HEK293 (cell line): ENCODE data around the gene ATXN1L.

Source experiments
- CTCF ChIA-PET: fragments of 350-600 bp; formaldehyde crosslinking; extraction: SDS; loops from one replicate; lab custom pipeline; 2021; ENCODE audit warnings: antibody characterized with exemption; lab: Yijun Ruan, JAX
- POLR2A ChIA-PET: fragments of 300-600 bp; formaldehyde crosslinking; extraction: SDS; loops from one replicate; lab custom pipeline; 2020; ENCODE audit warnings: antibody characterized with exemption, inconsistent platforms; lab: Yijun Ruan, JAX
- H3K27ac ChIP-seq: fragments of 200-500 bp; sonication (Bioruptor generic); 2 replicates; pipeline ENCODE4 v1.5.1; 2014; ENCODE audit warnings: low read depth, low read length, control low read depth, inconsistent platforms; ENCODE audit errors: extremely low read depth
- H3K36me3 ChIP-seq, 2 experiments: fragments of 200-500 bp in 1 of 2; sonication (Bioruptor generic) in 1 of 2; 1 replicate in 1 of 2; 2 replicates in 1 of 2; pipeline ENCODE4 v1.5.1; 2014 to 2017; ENCODE audit warnings: inconsistent platforms in 2 of 2, low read length in 2 of 2; ENCODE audit not compliant: control insufficient read depth in 2 of 2, insufficient read depth in 1 of 2
- H3K4me1 ChIP-seq: fragments of 200-500 bp; sonication (Bioruptor generic); 2 replicates; pipeline ENCODE4 v1.5.1; 2014; ENCODE audit warnings: mild to moderate bottlenecking, low read length, inconsistent platforms; ENCODE audit not compliant: control insufficient read depth, insufficient read depth
- H3K4me3 ChIP-seq: 2 replicates; pipeline ENCODE4 v1.5.1; 2011; ENCODE audit warnings: low read depth, mild to moderate bottlenecking, control low read depth, low read length, moderate library complexity
- H3K9me3 ChIP-seq: fragments of 200-500 bp; sonication (Bioruptor generic); 2 replicates; pipeline ENCODE4 v1.5.1; 2014; ENCODE audit warnings: low read depth, low read length, inconsistent platforms; ENCODE audit not compliant: control insufficient read depth, insufficient read depth
- GLI4 ChIP-seq: fragments of 450-650 bp; formaldehyde crosslinking; IDR thresholded peaks from 2 replicates; pipeline ENCODE4 v1.5.1; 2016; ENCODE audit warnings: missing biosample characterization, missing genetic modification characterization
- HOXA7 ChIP-seq: sonication (generic); formaldehyde crosslinking; IDR thresholded peaks from 2 replicates; pipeline ENCODE4 v1.8.1; 2022; ENCODE audit warnings: missing genetic modification reagents, borderline replicate concordance
- KLF8 ChIP-seq: fragments of 450-650 bp; formaldehyde crosslinking; IDR thresholded peaks from 2 replicates; pipeline ENCODE4 v1.5.1; 2016; ENCODE audit warnings: missing biosample characterization, missing genetic modification characterization
- KLF9 ChIP-seq: fragments of 450-650 bp; formaldehyde crosslinking; IDR thresholded peaks from 2 replicates; pipeline ENCODE4 v1.5.1; 2016; ENCODE audit warnings: missing biosample characterization, missing genetic modification characterization, low read depth
- OVOL3 ChIP-seq: fragments of 450-650 bp; formaldehyde crosslinking; IDR thresholded peaks from 2 replicates; pipeline ENCODE4 v1.5.1; 2016; ENCODE audit warnings: missing biosample characterization, missing genetic modification characterization
- RBAK ChIP-seq: fragments of 450-650 bp; formaldehyde crosslinking; IDR thresholded peaks from 2 replicates; pipeline ENCODE4 v1.5.1; 2016; ENCODE audit warnings: missing biosample characterization, missing genetic modification characterization
- SP3 ChIP-seq: fragments of 450-650 bp; formaldehyde crosslinking; IDR thresholded peaks from 2 replicates; pipeline ENCODE4 v1.5.1; 2016; ENCODE audit warnings: missing biosample characterization, missing genetic modification characterization
- ZBTB20 ChIP-seq: fragments of 450-650 bp; formaldehyde crosslinking; IDR thresholded peaks from 2 replicates; pipeline ENCODE4 v1.5.1; 2016; ENCODE audit warnings: missing biosample characterization, missing genetic modification characterization
- ZFHX2 ChIP-seq: fragments of 450-650 bp; formaldehyde crosslinking; conservative IDR thresholded peaks from 2 replicates; pipeline ENCODE4 v1.5.1; 2016; ENCODE audit warnings: missing biosample characterization, missing genetic modification characterization
- ZNF202 ChIP-seq: fragments of 450-650 bp; formaldehyde crosslinking; IDR thresholded peaks from 2 replicates; pipeline ENCODE4 v1.5.1; 2016; ENCODE audit warnings: missing biosample characterization, missing genetic modification characterization, borderline replicate concordance
- ZNF211 ChIP-seq: fragments of 450-650 bp; formaldehyde crosslinking; IDR thresholded peaks from 2 replicates; pipeline ENCODE4 v1.5.1; 2016; ENCODE audit warnings: low read depth, missing biosample characterization, missing genetic modification characterization
- ZNF416 ChIP-seq: fragments of 450-650 bp; formaldehyde crosslinking; IDR thresholded peaks from 2 replicates; pipeline ENCODE4 v1.5.1; 2016; ENCODE audit warnings: missing biosample characterization, missing genetic modification characterization
- ZNF433 ChIP-seq: fragments of 450-650 bp; formaldehyde crosslinking; IDR thresholded peaks from 2 replicates; pipeline ENCODE4 v1.5.1; 2016; ENCODE audit warnings: missing biosample characterization, missing genetic modification characterization, low read depth
- ZNF548 ChIP-seq: fragments of 450-650 bp; formaldehyde crosslinking; IDR thresholded peaks from 2 replicates; pipeline ENCODE4 v1.5.1; 2016; ENCODE audit warnings: missing biosample characterization, missing genetic modification characterization
- ZSCAN23 ChIP-seq: fragments of 450-650 bp; formaldehyde crosslinking; IDR thresholded peaks from 2 replicates; pipeline ENCODE4 v1.5.1; 2016; ENCODE audit warnings: missing biosample characterization, missing genetic modification characterization
- ZSCAN30 ChIP-seq: fragments of 450-650 bp; IDR thresholded peaks from 2 replicates; pipeline ENCODE4 v1.5.1; 2018; ENCODE audit warnings: missing biosample characterization, mild to moderate bottlenecking, missing genetic modification characterization, moderate library complexity
- TF ChIP-seq, protein P1 (sequence below): sonication (generic); formaldehyde crosslinking; IDR thresholded peaks from 2 replicates; pipeline ENCODE4 v1.8.1; 2022; ENCODE audit warnings: mild to moderate bottlenecking, moderate library complexity, missing genetic modification reagents
- TF ChIP-seq, protein P2 (sequence below): fragments of 450-650 bp; formaldehyde crosslinking; IDR thresholded peaks from 2 replicates; pipeline ENCODE4 v1.5.1; 2016; ENCODE audit warnings: missing biosample characterization, missing genetic modification characterization
- TF ChIP-seq, protein P3 (sequence below): fragments of 450-650 bp; formaldehyde crosslinking; IDR thresholded peaks from 2 replicates; pipeline ENCODE4 v1.5.1; 2017; ENCODE audit warnings: missing biosample characterization, missing genetic modification characterization
- TF ChIP-seq, protein P4 (sequence below): fragments of 450-650 bp; IDR thresholded peaks from 2 replicates; pipeline ENCODE4 v1.5.1; 2018; ENCODE audit warnings: missing biosample characterization, mild to moderate bottlenecking, missing genetic modification characterization
- TF ChIP-seq, protein P5 (sequence below): fragments of 450-650 bp; formaldehyde crosslinking; IDR thresholded peaks from 2 replicates; pipeline ENCODE4 v1.5.1; 2016; ENCODE audit warnings: missing biosample characterization, missing genetic modification characterization
- TF ChIP-seq, protein P6 (sequence below): fragments of 450-650 bp; formaldehyde crosslinking; IDR thresholded peaks from 2 replicates; pipeline ENCODE4 v1.5.1; 2016; ENCODE audit warnings: missing biosample characterization, missing genetic modification characterization
- TF ChIP-seq, protein P7 (sequence below): fragments of 450-650 bp; formaldehyde crosslinking; IDR thresholded peaks from 2 replicates; pipeline ENCODE4 v1.5.1; 2017; ENCODE audit warnings: missing biosample characterization, missing genetic modification characterization

ATXN1L gene

DNA sequence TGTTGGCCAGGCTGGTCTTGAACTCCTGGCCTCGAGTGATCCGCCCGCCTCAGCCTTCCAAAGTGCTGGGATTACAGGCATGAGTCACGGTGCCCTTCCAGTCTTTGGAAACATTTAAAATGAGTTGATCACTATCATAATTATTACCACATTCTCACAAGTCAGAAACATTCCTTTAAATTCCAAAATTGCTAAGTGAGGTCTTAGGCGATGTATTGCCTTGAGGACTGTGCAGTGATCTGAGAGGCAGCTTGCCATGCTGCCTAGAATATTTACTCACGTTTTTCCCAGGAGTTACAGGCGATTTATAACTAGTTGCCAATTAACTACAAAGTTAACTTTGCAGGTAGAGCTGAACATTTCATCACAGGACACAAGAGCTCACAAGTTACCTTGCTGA lies 5.7 kb upstream of the ATXN1L start:
- ChIA-PET POLR2A (interaction anchor here (1.2 kb wide), 1 partner anchor 31 kb away, joined by 5 read pairs; the partner anchor contains the start of gene AP1G1), CTCF (no interaction called here)
- H3K9me3 ChIP-seq = no peaks in the 10 kb centered on the region
- H3K4me1 ChIP-seq = no peaks in the 10 kb centered on the region
- TF ChIP-seq, protein P1, sequence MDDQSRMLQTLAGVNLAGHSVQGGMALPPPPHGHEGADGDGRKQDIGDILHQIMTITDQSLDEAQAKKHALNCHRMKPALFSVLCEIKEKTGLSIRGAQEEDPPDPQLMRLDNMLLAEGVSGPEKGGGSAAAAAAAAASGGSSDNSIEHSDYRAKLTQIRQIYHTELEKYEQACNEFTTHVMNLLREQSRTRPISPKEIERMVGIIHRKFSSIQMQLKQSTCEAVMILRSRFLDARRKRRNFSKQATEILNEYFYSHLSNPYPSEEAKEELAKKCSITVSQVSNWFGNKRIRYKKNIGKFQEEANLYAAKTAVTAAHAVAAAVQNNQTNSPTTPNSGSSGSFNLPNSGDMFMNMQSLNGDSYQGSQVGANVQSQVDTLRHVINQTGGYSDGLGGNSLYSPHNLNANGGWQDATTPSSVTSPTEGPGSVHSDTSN (CRISPR knock-in tag) = no peak
- TF ChIP-seq KLF9 (tag by site-specific recombination) (no peak), GLI4 (tag by site-specific recombination) (no peak), ZSCAN30 (no peak), ZNF202 (tag by site-specific recombination) (no peak), ZFHX2 (tag by site-specific recombination) (no peak), ZNF433 (tag by site-specific recombination) (no peak), RBAK (no peak), HOXA7 (CRISPR knock-in tag) (no peak), KLF8 (tag by site-specific recombination) (no peak), ZNF548 (tag by site-specific recombination) (no peak)
- TF ChIP-seq, protein P2, sequence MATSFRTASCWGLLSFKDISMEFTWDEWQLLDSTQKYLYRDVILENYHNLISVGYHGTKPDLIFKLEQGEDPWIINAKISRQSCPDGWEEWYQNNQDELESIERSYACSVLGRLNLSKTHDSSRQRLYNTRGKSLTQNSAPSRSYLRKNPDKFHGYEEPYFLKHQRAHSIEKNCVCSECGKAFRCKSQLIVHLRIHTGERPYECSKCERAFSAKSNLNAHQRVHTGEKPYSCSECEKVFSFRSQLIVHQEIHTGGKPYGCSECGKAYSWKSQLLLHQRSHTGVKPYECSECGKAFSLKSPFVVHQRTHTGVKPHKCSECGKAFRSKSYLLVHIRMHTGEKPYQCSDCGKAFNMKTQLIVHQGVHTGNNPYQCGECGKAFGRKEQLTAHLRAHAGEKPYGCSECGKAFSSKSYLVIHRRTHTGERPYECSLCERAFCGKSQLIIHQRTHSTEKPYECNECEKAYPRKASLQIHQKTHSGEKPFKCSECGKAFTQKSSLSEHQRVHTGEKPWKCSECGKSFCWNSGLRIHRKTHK (tag by site-specific recombination) = no peak
- TF ChIP-seq, protein P3, sequence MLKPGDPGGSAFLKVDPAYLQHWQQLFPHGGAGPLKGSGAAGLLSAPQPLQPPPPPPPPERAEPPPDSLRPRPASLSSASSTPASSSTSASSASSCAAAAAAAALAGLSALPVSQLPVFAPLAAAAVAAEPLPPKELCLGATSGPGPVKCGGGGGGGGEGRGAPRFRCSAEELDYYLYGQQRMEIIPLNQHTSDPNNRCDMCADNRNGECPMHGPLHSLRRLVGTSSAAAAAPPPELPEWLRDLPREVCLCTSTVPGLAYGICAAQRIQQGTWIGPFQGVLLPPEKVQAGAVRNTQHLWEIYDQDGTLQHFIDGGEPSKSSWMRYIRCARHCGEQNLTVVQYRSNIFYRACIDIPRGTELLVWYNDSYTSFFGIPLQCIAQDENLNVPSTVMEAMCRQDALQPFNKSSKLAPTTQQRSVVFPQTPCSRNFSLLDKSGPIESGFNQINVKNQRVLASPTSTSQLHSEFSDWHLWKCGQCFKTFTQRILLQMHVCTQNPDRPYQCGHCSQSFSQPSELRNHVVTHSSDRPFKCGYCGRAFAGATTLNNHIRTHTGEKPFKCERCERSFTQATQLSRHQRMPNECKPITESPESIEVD (tag by site-specific recombination) = no peak
- TF ChIP-seq, protein P4, sequence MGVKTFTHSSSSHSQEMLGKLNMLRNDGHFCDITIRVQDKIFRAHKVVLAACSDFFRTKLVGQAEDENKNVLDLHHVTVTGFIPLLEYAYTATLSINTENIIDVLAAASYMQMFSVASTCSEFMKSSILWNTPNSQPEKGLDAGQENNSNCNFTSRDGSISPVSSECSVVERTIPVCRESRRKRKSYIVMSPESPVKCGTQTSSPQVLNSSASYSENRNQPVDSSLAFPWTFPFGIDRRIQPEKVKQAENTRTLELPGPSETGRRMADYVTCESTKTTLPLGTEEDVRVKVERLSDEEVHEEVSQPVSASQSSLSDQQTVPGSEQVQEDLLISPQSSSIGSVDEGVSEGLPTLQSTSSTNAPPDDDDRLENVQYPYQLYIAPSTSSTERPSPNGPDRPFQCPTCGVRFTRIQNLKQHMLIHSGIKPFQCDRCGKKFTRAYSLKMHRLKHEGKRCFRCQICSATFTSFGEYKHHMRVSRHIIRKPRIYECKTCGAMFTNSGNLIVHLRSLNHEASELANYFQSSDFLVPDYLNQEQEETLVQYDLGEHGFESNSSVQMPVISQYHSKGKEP (tag by site-specific recombination) = no peak
- TF ChIP-seq, protein P5, sequence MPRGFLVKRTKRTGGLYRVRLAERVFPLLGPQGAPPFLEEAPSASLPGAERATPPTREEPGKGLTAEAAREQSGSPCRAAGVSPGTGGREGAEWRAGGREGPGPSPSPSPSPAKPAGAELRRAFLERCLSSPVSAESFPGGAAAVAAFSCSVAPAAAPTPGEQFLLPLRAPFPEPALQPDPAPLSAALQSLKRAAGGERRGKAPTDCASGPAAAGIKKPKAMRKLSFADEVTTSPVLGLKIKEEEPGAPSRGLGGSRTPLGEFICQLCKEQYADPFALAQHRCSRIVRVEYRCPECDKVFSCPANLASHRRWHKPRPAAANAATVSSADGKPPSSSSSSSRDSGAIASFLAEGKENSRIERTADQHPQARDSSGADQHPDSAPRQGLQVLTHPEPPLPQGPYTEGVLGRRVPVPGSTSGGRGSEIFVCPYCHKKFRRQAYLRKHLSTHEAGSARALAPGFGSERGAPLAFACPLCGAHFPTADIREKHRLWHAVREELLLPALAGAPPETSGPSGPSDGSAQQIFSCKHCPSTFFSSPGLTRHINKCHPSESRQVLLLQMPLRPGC (tag by site-specific recombination) = no peak
- TF ChIP-seq, all 188 proteins: peak for 0
- H3K36me3 ChIP-seq = no peaks in the 10 kb centered on the region
- H3K27ac ChIP-seq = no peak overlapping the region
- H3K4me3 ChIP-seq = no peak overlapping the region

DNA sequence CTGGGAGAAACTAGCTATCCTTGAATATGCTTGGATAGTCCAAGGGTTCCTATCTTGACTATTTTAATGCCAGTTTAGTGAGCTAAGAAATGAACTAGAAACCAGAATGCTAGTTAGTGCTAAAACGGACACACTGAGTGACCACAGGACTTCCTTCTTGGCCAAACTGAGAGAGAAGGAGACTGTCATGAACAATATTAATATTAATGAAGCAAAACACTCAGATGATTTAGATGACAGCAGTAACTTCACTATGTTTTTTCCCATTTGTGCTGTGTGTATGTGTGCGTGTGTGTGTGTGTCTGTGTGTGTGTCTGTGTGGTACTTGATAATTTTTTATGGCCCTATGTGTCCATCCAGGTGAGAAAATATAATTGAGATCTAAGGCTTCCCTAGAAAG lies 2.2 kb upstream of the ATXN1L start:
- Histone ChIP-seq H3K9me3 (no peaks in the 10 kb centered on the region), H3K4me1 (peaks cover 9% of the 10 kb centered on the region; the same call in 1 of the 2 replicates), H3K27ac (no peak overlapping the region), H3K36me3 (peaks cover 5 to 9% of the 10 kb centered on the region in 2 experiments; a peak in 1 of 3 replicates), H3K4me3 (no peak overlapping the region)
- POLR2A ChIA-PET = interaction anchor here (0.6 kb wide), 1 partner anchor 57 kb away, joined by 3 read pairs; no protein-coding TSS in a partner anchor
- CTCF ChIA-PET = interaction anchor here (1.0 kb wide), 1 partner anchor 39 kb away, joined by 4 read pairs; no protein-coding TSS in a partner anchor
- TF ChIP-seq OVOL3 (tag by site-specific recombination) = no peak
- no peak for TF ChIP-seq ZSCAN23 (tag by site-specific recombination)
- no peak for TF ChIP-seq ZNF202 (tag by site-specific recombination)
- TF ChIP-seq, protein P6, sequence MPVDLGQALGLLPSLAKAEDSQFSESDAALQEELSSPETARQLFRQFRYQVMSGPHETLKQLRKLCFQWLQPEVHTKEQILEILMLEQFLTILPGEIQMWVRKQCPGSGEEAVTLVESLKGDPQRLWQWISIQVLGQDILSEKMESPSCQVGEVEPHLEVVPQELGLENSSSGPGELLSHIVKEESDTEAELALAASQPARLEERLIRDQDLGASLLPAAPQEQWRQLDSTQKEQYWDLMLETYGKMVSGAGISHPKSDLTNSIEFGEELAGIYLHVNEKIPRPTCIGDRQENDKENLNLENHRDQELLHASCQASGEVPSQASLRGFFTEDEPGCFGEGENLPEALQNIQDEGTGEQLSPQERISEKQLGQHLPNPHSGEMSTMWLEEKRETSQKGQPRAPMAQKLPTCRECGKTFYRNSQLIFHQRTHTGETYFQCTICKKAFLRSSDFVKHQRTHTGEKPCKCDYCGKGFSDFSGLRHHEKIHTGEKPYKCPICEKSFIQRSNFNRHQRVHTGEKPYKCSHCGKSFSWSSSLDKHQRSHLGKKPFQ (tag by site-specific recombination) = no peak
- TF ChIP-seq SP3 (tag by site-specific recombination) = no peak
- TF ChIP-seq, protein P7, sequence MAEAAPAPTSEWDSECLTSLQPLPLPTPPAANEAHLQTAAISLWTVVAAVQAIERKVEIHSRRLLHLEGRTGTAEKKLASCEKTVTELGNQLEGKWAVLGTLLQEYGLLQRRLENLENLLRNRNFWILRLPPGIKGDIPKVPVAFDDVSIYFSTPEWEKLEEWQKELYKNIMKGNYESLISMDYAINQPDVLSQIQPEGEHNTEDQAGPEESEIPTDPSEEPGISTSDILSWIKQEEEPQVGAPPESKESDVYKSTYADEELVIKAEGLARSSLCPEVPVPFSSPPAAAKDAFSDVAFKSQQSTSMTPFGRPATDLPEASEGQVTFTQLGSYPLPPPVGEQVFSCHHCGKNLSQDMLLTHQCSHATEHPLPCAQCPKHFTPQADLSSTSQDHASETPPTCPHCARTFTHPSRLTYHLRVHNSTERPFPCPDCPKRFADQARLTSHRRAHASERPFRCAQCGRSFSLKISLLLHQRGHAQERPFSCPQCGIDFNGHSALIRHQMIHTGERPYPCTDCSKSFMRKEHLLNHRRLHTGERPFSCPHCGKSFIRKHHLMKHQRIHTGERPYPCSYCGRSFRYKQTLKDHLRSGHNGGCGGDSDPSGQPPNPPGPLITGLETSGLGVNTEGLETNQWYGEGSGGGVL = no peak
- no peak for TF ChIP-seq ZNF211 (tag by site-specific recombination)
- no peak for TF ChIP-seq ZNF433 (tag by site-specific recombination)
- no peak for TF ChIP-seq ZNF416 (tag by site-specific recombination)
- TF ChIP-seq ZBTB20 (tag by site-specific recombination) = no peak
